ENCODE measurements around the gene MED16. TPM values are rescaled to one million over a fixed set of nuclear protein-coding genes. Genes with fewer than 3 reads are reported as not detected.

The MED16 gene
- total RNA-seq, 2 experiments from 2014 or later: 62.2 to 64.0 TPM

DNA sequence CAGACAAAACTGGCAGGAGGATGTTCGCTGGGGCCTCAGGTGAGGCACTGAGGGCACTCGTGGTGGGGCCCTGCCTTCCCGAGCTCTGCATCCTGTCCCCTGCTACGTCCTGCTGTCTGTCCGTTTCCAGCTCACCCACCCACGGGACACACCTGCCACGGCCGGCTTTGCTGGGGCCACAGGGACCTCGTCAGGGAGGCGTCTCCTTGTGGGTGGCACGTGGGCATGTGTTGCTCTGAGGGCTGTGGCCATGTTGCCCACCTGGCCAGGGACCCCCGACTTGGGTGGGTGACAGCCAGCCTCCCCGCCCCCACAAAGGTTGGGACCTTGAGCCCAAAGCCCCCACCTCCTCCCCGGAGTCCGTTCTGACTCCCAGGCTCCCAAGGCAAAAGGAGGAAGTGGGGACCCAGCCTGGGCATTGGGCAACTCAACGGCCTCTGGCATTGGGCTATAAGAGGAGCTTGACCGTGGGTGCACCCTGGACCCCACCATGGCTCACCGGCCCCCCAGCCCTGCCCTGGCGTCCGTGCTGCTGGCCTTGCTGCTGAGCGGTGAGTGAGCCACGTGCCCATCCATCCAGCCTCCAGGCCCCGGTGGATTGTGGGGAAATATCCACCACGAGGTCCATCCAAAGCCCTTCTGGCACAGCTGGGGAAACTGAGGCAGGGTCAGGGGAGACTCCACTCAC is 52.3 kb downstream of the MED16 start, which contains the start of gene PRTN3:
Gene PRTN3, plus strand, starts transcription at position 481 of the 688 bp plus-strand sequence. Its CDS starts 10 bp downstream, at position 491.
- ChIA-PET CTCF (interaction anchor here (1.1 kb wide), 1 partner anchor 17 kb away, joined by 4 read pairs; no protein-coding TSS in a partner anchor), POLR2A (no interaction called here)
- DNase-seq: no peak
- Mint-ChIP-seq H3K4me3 (no peak within 1 kb of the TSS), H3K27ac (no peak within 1 kb of the TSS), H3K9me3 (peaks cover 4% of the 10 kb centered on the region), H3K4me1 (peaks cover 3% of the 10 kb centered on the region), H3K27me3 (peaks cover 21% of the 10 kb centered on the region), H3K36me3 (ENCODE audit: low read depth) (no peaks in the 10 kb centered on the region)

DNA sequence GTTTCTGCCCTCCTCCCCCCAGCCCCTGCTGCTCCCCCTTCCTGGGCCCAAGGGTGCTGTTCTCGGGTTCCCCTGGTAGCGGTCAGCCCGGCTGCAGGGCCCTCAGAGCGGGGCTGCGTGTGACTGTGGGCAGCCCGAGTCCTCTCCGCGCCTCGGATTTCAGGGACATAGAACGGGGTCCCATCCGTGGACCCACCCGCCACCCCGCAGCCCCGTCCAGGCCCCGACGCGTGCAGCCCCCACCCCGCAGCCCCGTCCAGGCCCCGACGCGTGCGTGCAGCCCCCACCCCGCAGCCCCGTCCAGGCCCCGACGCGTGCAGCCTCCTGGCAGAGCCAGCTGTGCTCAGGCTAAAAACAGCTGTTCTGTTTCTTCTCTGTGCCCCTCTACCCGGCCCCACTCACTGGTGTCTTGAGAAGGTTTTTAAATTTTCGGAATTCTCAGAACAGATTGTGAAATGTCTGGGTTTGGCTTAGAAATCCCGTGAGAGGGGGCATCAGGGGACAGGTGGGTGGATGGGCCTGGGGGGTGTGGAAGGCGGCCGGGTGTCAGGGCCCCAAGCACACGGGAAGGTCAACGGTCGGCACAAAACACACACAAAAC is 57.7 kb downstream of the MED16 start:
- Mint-ChIP-seq H3K27ac (no peak overlapping the region), H3K27me3 (peaks cover 4% of the 10 kb centered on the region), H3K9me3 (no peaks in the 10 kb centered on the region), H3K4me1 (no peaks in the 10 kb centered on the region), H3K36me3 (ENCODE audit: low read depth) (no peaks in the 10 kb centered on the region), H3K4me3 (no peak overlapping the region)
- ChIA-PET POLR2A (no interaction called here), CTCF (no interaction called here)
- DNase-seq: no peak

DNA sequence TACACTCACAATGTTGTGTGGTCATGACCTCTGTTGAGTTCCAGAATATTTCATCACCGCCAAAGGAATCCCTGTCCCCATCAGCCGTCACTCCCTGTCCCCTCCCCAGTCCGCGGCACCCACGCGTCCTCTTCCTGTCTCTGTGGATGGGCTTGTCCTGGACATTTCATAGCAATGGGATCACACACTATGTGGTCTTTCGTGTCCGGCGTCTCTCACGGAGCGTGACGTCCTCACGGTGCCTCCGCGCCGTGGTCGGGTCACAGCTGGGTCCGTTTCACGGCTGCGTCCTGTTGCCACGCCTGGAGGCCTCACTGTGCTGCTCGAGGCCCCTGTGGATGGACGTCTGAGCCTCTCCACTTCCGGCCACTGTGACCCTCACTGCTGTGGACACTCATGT is 58.8 kb downstream of the MED16 start:
- Mint-ChIP-seq H3K36me3 (ENCODE audit: low read depth) (no peaks in the 10 kb centered on the region), H3K27ac (no peak overlapping the region), H3K9me3 (no peaks in the 10 kb centered on the region), H3K27me3 (peaks cover 4% of the 10 kb centered on the region), H3K4me3 (no peak overlapping the region), H3K4me1 (no peaks in the 10 kb centered on the region)
- ChIA-PET POLR2A (no interaction called here), CTCF (no interaction called here)
- DNase-seq: no peak

DNA sequence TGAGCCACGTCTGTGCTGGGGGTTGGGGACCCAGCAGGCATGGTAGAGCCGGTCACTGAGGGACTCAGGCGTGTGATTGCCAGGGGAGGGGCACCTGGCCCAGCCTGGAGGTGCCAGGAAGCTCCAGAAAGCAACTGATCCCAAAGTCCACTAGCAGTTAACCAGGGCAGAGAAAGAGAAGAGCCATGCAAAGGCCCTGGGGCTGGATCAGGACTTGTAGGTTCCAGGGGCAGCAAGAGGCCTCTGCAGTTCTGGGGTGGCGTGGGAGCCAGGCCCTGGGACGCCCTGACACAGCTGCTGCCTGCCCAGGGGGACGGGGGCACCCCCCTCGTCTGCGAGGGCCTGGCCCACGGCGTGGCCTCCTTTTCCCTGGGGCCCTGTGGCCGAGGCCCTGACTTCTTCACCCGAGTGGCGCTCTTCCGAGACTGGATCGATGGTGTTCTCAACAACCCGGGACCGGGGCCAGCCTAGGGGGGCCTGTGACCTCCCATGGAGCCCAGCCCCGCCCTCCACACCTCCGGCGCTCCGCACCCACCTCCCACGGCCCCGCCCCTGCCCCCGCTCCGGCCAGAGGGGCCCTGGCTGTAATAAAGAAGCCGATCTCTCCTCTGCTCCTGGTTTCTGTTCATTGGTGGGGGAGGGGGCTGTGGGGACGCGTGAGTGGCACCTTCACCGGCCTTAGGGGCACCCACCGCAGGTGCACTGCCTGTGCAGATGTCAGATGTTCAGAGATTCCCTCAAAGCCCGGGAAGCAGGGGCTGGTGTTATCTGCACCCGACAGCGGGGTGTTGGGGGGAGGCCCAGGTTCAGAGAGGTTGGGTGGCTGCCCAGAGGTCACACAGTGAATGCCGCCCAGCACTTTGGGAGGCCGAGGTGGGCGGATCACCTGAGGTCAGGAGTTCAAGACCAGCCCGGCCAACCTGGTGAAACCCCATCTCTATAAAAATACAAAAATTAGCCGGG is 61.3 kb downstream of the MED16 start:
- Mint-ChIP-seq H3K9me3 (no peaks in the 10 kb centered on the region), H3K27me3 (peaks cover 4% of the 10 kb centered on the region), H3K36me3 (ENCODE audit: low read depth) (no peaks in the 10 kb centered on the region), H3K4me3 (no peak overlapping the region), H3K4me1 (no peaks in the 10 kb centered on the region), H3K27ac (no peak overlapping the region)
- ChIA-PET POLR2A (no interaction called here), CTCF (no interaction called here)
- no peak for DNase-seq

DNA sequence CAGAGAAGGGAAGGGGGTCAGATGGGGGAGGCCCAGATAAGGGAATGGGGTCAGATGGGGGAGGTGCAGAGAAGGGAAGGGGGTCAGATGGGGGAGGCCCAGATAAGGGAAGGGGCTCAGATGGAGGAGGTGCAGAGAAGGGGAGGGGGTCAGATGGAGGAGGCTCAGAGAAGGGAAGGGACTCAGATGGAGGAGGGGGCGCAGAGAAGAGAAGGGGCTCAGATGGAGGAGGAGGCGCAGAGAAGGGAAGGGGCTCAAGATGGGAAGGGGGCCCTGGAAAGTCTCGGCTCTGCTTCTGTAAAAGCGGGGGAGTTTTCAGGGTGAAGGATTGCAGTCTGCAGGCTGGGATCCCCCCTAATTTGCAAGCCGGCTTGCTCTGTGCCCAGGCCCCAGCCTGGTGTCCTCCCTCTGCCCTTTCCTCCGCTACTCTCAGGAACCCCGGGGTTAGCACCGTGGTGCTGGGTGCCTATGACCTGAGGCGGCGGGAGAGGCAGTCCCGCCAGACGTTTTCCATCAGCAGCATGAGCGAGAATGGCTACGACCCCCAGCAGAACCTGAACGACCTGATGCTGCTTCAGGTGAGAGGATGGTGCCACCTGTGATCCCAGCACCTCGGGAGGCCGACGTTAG is 63.7 kb downstream of the MED16 start:
- no peaks in the 10 kb centered on the region for H3K4me1 Mint-ChIP-seq
- POLR2A ChIA-PET: no interaction called here
- H3K4me3 Mint-ChIP-seq: no peak overlapping the region
- no peaks in the 10 kb centered on the region for H3K36me3 Mint-ChIP-seq (ENCODE audit: low read depth)
- H3K27me3 Mint-ChIP-seq: peaks cover 3% of the 10 kb centered on the region
- H3K27ac Mint-ChIP-seq: no peak overlapping the region
- CTCF ChIA-PET: no interaction called here
- DNase-seq: no peak
- no peaks in the 10 kb centered on the region for H3K9me3 Mint-ChIP-seq

DNA sequence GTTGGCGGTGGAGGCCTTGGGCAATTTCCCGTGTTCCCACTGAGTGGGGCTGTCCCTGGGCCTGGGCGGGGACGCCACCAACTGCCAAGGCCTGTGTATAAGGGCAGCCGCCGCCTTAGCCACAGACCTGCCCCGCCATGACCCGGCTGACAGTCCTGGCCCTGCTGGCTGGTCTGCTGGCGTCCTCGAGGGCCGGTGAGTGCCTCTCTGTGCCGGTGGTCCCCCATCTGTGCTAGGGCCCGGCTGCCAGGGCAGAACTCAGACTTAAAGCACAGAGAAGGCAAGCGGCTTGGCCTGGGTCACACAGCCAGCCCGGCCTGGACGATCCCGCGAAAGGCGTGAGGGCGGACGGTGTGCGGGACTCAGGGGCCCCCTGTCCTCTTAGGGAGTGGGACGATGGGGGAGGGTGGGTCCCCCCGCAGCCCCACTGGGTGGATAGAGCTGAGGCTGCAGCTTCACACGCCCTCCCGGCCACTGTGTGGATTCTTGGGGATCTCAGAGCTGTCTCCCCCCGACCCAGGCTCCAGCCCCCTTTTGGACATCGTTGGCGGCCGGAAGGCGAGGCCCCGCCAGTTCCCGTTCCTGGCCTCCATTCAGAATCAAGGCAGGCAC is 65.2 kb downstream of the MED16 start, which contains the start of gene AZU1:
Gene AZU1, plus strand, starts transcription at position 128 of the 612 bp plus-strand sequence. Its CDS starts 10 bp downstream, at position 138.
- H3K27ac Mint-ChIP-seq: no peak within 1 kb of the TSS
- POLR2A ChIA-PET: no interaction called here
- no peak within 1 kb of the TSS for H3K4me3 Mint-ChIP-seq
- peaks cover 11% of the 10 kb centered on the region for H3K27me3 Mint-ChIP-seq
- no peaks in the 10 kb centered on the region for H3K9me3 Mint-ChIP-seq
- no peaks in the 10 kb centered on the region for H3K4me1 Mint-ChIP-seq
- CTCF ChIA-PET: interaction anchor here (0.6 kb wide), 1 partner anchor 170 kb away, joined by 4 read pairs; no protein-coding TSS in a partner anchor
- no peak for DNase-seq
- H3K36me3 Mint-ChIP-seq (ENCODE audit: low read depth): no peaks in the 10 kb centered on the region

DNA sequence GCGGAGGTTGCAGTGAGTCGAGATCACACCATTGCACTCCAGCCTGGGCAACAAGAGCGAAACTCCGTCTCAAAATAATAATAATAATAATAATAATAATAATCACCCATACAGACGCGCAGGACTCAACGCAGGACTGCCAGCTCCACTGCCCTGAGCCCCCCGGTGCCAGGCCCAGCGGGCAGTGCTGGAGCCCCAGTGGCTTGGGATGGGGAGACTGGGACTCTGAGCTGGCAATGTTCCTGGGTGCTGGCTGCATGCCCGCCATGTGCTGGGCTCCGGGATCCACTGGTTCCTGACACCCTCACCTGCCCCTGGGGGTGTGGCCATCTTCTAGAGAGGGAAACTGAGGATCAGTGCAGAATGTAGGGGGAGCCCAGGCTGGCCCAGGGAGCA is 65.7 kb downstream of the MED16 start:
- H3K27me3 Mint-ChIP-seq: peaks cover 14% of the 10 kb centered on the region
- no peak overlapping the region for H3K4me3 Mint-ChIP-seq
- no peaks in the 10 kb centered on the region for H3K4me1 Mint-ChIP-seq
- DNase-seq: no peak
- no peak overlapping the region for H3K27ac Mint-ChIP-seq
- CTCF ChIA-PET: no interaction called here
- no peaks in the 10 kb centered on the region for H3K36me3 Mint-ChIP-seq (ENCODE audit: low read depth)
- POLR2A ChIA-PET: no interaction called here
- H3K9me3 Mint-ChIP-seq: no peaks in the 10 kb centered on the region

DNA sequence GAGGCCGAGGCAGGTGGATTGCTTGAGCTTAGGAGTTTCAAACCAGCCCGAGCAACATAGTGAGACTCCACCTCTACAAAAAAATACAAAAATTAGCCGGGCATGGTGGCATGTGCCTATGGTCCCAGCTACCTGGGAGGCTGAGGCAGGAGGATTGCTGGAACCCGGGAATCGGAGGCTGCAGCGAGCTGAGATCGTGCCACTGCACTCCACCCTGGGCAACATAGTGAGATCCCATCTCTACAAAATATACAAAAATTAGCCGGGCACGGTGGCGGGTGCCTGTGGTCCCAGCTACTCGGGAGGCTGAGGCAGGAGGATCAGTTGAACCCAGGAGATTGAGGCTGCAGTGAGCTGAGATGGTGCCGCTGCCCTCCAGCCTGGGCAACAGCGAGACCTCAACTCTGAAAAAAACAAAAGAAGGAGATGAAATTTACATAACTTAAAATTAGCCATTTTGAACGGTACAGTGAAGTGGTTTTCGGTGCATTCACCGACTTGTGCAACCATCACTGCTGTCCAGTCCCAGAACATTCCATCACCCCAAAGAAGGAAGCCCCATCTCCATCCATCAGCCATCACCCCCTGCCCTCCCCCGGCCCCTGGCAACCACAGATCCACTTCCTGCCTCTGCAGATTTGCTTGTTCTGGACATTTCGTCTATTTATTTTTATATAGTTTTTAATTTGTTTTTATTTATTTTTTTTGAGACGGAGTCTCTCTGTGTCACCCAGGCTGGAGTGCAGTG is 66.9 kb downstream of the MED16 start:
- ChIA-PET CTCF (interaction anchor here (0.6 kb wide), 1 partner anchor 16 kb away, joined by 4 read pairs; no protein-coding TSS in a partner anchor), POLR2A (no interaction called here)
- no peak overlapping the region for H3K27ac Mint-ChIP-seq
- DNase-seq: no peak
- no peaks in the 10 kb centered on the region for H3K36me3 Mint-ChIP-seq (ENCODE audit: low read depth)
- peaks cover 15% of the 10 kb centered on the region for H3K27me3 Mint-ChIP-seq
- H3K9me3 Mint-ChIP-seq: no peaks in the 10 kb centered on the region
- no peak overlapping the region for H3K4me3 Mint-ChIP-seq
- H3K4me1 Mint-ChIP-seq: no peaks in the 10 kb centered on the region

DNA sequence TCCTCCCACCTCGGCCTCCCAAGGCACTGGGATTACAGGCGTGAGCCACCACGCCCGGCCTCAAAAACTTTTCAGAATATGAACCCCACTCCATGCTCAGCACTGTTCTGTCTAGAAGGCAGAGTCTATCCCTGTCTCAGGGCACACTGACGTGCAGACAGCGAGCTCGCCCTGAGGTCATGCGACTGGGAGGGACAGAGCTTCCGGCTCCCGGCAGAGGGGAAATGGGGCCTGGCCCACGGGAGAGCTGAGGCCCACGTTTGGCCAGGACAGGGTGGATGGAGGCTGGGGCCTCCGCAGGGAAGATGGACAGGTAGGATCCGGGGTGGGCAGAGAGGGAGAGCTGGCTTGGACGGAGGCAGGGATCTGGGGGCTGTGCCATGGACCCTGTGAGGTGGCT is 68.1 kb downstream of the MED16 start:
- Mint-ChIP-seq H3K27ac (no peak overlapping the region), H3K36me3 (ENCODE audit: low read depth) (no peaks in the 10 kb centered on the region), H3K9me3 (no peaks in the 10 kb centered on the region), H3K27me3 (peaks cover 20% of the 10 kb centered on the region), H3K4me3 (no peak overlapping the region), H3K4me1 (no peaks in the 10 kb centered on the region)
- CTCF ChIA-PET: no interaction called here
- DNase-seq: no peak
- POLR2A ChIA-PET: no interaction called here

DNA sequence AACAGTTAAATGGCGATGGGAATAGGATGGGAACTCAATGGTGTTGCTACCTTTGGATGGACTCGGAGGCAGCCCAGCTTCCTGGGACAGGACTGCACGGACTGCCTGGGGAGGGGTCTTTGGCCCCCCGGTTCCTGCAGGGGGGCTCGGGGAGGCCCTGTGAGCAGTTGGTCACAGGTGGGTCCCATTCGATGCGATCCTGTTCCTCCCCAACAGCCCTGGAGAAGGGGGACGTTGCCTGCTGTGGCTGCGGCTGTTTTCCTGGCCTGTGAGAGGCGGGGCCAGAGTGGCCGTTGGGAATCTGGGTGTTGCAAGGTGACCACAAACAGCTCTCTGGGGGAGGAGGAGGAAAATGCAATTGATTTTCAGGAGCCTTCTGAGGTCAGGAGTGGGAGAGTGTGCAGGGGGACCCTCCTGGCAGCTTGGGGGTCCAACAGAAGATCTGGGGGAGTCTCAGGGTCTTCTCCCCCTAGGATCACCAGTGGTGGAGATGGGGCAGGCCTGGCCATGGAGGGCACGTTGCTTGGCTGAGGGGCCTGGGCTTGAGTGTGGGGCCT is 69.3 kb downstream of the MED16 start:
- DNase-seq: no peak
- Mint-ChIP-seq H3K9me3 (no peaks in the 10 kb centered on the region), H3K36me3 (ENCODE audit: low read depth) (no peaks in the 10 kb centered on the region), H3K27ac (no peak overlapping the region), H3K4me1 (no peaks in the 10 kb centered on the region), H3K4me3 (no peak overlapping the region), H3K27me3 (peaks cover 24% of the 10 kb centered on the region)
- CTCF ChIA-PET: no interaction called here
- POLR2A ChIA-PET: no interaction called here

DNA sequence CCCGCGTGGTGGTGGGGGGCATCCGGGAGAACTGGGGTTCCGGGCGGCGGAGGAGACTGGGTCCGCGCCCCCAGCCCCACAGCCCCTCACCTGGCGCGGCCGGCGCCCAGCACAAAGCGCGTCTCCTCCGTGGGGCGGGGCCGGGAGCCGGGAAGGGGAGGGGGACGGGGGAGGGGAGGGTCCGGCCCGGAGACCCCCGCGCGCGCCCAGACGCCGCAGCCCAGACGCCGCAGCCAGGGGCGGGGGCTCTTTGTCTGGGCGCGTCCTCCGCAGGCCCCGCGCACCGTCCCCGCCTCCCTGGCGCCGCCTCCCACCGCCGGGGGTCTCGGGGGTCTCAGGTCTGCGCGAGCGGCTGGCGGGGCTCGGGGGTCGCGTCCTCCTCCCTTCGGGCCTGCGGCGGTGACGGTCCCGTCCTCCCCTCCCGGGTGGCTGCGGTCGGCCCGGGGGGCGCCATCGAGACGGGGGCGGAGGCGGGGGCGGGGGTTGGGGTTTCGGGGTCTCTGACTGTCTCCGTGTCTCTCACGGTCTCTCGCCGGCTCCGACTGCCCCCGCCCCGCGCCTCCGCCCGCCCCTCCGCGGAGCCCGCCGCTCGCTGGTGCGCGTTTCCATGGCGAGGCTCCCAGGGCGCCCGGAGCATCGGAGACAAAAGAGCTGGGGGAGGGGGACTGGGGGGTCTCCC is 71.0 kb downstream of the MED16 start, which contains the start of gene PLPPR3:
Gene PLPPR3, minus strand, starts transcription at position 131 of the 679 bp plus-strand sequence. CDS start 396 bp downstream, outside the sequence.
- CTCF ChIA-PET: no interaction called here
- H3K27ac Mint-ChIP-seq: no peak within 1 kb of the TSS
- no peaks in the 10 kb centered on the region for H3K4me1 Mint-ChIP-seq
- peaks cover 24% of the 10 kb centered on the region for H3K27me3 Mint-ChIP-seq
- no peaks in the 10 kb centered on the region for H3K36me3 Mint-ChIP-seq (ENCODE audit: low read depth)
- H3K9me3 Mint-ChIP-seq: no peaks in the 10 kb centered on the region
- POLR2A ChIA-PET: no interaction called here
- H3K4me3 Mint-ChIP-seq: no peak within 1 kb of the TSS
- DNase-seq: no peak

Measured in activated CD4-positive, alpha-beta memory T cell treated with anti-CD3 and anti-CD28 coated beads, Interleukin-2, amount 10 ng/mL, durations not matched to agents 7 days and 5 days (primary cell).